Astrocyte (in vitro differentiated cells and primary cell): ENCODE data around the gene HFE. TPM values are rescaled to one million over a fixed set of nuclear protein-coding genes. Genes with fewer than 3 reads are reported as not detected.
A peak's percentile ranks its signal among the peaks of the same experiment; 100 is the strongest.
"Not testable (repeated sequence)": the region's sequence is repeated elsewhere in the genome, so short reads cannot be mapped to it uniquely, and the experiment has no call there.

Experiments
- DNase-seq: peaks from one replicate; pipeline ENCODE4 v3.0.0-alpha.2; 2010; ENCODE audit warnings: low read depth
- FAIRE-seq: peaks from 2 replicates; lab custom pipeline; 2011; peaks lifted over from hg19 to GRCh38; lab: Jason Lieb, UNC
- H2AFZ ChIP-seq: 2 replicates; pipeline ENCODE4 v1.6.0; 2012; ENCODE audit warnings: low read depth, low read length, inconsistent platforms
- H3K27ac ChIP-seq: 2 replicates; pipeline ENCODE4 v1.5.1; 2011; ENCODE audit warnings: low read depth, low read length, inconsistent platforms
- H3K27me3 ChIP-seq: 2 replicates; pipeline ENCODE4 v1.6.0; 2011; ENCODE audit warnings: low read length, inconsistent platforms; ENCODE audit not compliant: insufficient read depth
- H3K36me3 ChIP-seq: 2 replicates; pipeline ENCODE4 v1.5.1; 2011; ENCODE audit warnings: low read length, inconsistent platforms; ENCODE audit not compliant: insufficient read depth
- H3K4me1 ChIP-seq: 2 replicates; pipeline ENCODE4 v1.5.1; 2011; ENCODE audit warnings: low read length, inconsistent platforms; ENCODE audit not compliant: insufficient read depth
- H3K4me2 ChIP-seq: 2 replicates; pipeline ENCODE4 v1.6.0; 2012; ENCODE audit warnings: low read length, inconsistent platforms
- H3K4me3 ChIP-seq: 2 replicates; pipeline ENCODE4 v1.5.1; 2011; ENCODE audit warnings: low read depth, mild to moderate bottlenecking, low read length, inconsistent platforms; ENCODE audit not compliant: insufficient read depth
- H3K79me2 ChIP-seq: 2 replicates; pipeline ENCODE4 v1.6.0; 2012; ENCODE audit warnings: mild to moderate bottlenecking, low read length, inconsistent platforms; ENCODE audit not compliant: insufficient read depth
- H3K9ac ChIP-seq: 2 replicates; pipeline ENCODE4 v1.6.0; 2012; ENCODE audit warnings: mild to moderate bottlenecking, low read length, inconsistent platforms
- H3K9me3 ChIP-seq: 2 replicates; pipeline ENCODE4 v1.5.1; 2012; ENCODE audit warnings: low read depth, mild to moderate bottlenecking, low read length, inconsistent platforms; ENCODE audit not compliant: insufficient read depth
- H4K20me1 ChIP-seq: 2 replicates; pipeline ENCODE4 v1.6.0; 2012; ENCODE audit warnings: low read length, inconsistent platforms; ENCODE audit not compliant: insufficient read depth
- H3K27ac Mint-ChIP-seq: one replicate; pipeline ENCODE4 v1.8.0; 2021; ENCODE audit warnings: mild to moderate bottlenecking, mixed read lengths; ENCODE audit not compliant: unreplicated experiment
- H3K27me3 Mint-ChIP-seq: one replicate; pipeline ENCODE4 v1.8.0; 2021; ENCODE audit warnings: low read depth, mixed read lengths; ENCODE audit not compliant: unreplicated experiment
- H3K36me3 Mint-ChIP-seq: one replicate; pipeline ENCODE4 v1.8.0; 2021; ENCODE audit warnings: low read depth, mixed read lengths; ENCODE audit not compliant: unreplicated experiment
- H3K4me1 Mint-ChIP-seq: one replicate; pipeline ENCODE4 v1.8.0; 2021; ENCODE audit warnings: low read depth, mixed read lengths; ENCODE audit not compliant: unreplicated experiment
- H3K4me3 Mint-ChIP-seq: one replicate; pipeline ENCODE4 v1.8.0; 2021; ENCODE audit warnings: mild to moderate bottlenecking, moderate library complexity, mixed read lengths; ENCODE audit not compliant: unreplicated experiment
- H3K9me3 Mint-ChIP-seq: one replicate; pipeline ENCODE4 v1.8.0; 2021; ENCODE audit warnings: mild to moderate bottlenecking, mixed read lengths; ENCODE audit not compliant: unreplicated experiment
- EZH2 ChIP-seq: IDR thresholded peaks from 2 replicates; pipeline ENCODE4 v1.6.1; 2012; ENCODE audit warnings: mild to moderate bottlenecking, low read length, inconsistent platforms; ENCODE audit not compliant: insufficient read depth
- total RNA-seq: library from RNA; stranded (reverse); gene quantifications from 2 replicates; pipeline ENCODE4 v1.2.1, GENCODE V29; 2021
- TF ChIP-seq, protein P1 (sequence below): IDR thresholded peaks from 2 replicates; pipeline ENCODE4 v1.5.1; 2011; ENCODE audit warnings: low read depth, mild to moderate bottlenecking, inconsistent platforms, low read length, moderate library complexity; ENCODE audit not compliant: insufficient read depth

HFE gene
- total RNA-seq, 1 donor from 2014 or later, result 5.7 TPM

DNA sequence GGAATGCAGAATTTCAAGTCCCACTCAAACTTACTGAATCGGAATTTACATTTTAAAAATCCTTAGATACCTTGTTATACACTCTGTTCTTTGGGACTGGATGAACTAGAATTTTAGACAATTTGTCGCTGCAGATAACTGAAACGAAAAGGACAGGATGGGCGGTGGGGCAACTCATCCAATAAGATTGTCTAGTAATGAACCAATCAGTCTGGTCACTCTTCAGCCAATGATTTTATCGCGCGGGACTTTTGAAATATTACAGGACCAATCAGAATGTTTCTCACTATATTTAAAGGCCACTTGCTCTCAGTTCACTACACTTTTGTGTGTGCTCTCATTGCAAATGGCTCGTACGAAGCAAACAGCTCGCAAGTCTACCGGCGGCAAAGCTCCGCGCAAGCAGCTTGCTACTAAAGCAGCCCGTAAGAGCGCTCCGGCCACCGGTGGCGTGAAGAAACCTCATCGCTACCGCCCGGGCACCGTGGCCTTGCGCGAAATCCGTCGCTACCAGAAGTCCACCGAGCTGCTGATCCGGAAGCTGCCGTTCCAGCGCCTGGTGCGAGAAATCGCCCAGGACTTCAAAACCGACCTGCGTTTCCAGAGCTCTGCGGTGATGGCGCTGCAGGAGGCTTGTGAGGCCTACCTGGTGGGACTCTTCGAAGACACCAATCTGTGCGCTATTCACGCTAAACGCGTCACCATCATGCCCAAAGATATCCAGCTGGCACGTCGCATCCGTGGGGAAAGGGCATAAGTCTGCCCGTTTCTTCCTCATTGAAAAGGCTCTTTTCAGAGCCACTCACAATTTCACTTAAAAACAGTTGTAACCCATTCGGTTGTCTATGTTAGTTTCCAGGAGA is 41.9 kb upstream of the HFE start:
- no peaks in the 10 kb centered on the region for H3K36me3 ChIP-seq
- H2AFZ ChIP-seq, result peak overlapping the region; percentile 71
- H3K27me3 ChIP-seq, result no peaks in the 10 kb centered on the region
- peaks cover 2% of the 10 kb centered on the region for H3K36me3 Mint-ChIP-seq
- peaks cover 23% of the 10 kb centered on the region for H3K4me1 ChIP-seq
- peak overlapping the region; percentile 87 for H3K27ac ChIP-seq
- peak overlapping the region; percentile 83 for H3K9ac ChIP-seq
- FAIRE-seq (no peak), DNase-seq (peak; percentile 84)
- H3K79me2 ChIP-seq, result no peaks in the 10 kb centered on the region
- TF ChIP-seq EZH2, result no peak
- TF ChIP-seq, protein P1, sequence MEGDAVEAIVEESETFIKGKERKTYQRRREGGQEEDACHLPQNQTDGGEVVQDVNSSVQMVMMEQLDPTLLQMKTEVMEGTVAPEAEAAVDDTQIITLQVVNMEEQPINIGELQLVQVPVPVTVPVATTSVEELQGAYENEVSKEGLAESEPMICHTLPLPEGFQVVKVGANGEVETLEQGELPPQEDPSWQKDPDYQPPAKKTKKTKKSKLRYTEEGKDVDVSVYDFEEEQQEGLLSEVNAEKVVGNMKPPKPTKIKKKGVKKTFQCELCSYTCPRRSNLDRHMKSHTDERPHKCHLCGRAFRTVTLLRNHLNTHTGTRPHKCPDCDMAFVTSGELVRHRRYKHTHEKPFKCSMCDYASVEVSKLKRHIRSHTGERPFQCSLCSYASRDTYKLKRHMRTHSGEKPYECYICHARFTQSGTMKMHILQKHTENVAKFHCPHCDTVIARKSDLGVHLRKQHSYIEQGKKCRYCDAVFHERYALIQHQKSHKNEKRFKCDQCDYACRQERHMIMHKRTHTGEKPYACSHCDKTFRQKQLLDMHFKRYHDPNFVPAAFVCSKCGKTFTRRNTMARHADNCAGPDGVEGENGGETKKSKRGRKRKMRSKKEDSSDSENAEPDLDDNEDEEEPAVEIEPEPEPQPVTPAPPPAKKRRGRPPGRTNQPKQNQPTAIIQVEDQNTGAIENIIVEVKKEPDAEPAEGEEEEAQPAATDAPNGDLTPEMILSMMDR, result no peak
- H3K4me3 ChIP-seq, result peak overlapping the region; percentile 67
- no peaks in the 10 kb centered on the region for H3K9me3 Mint-ChIP-seq
- H4K20me1 ChIP-seq, result no peaks in the 10 kb centered on the region
- H3K4me3 Mint-ChIP-seq, result peak overlapping the region; percentile 71
- peak overlapping the region; percentile 91 for H3K4me2 ChIP-seq
- peaks cover 3% of the 10 kb centered on the region for H3K4me1 Mint-ChIP-seq
- H3K9me3 ChIP-seq, result no peaks in the 10 kb centered on the region
- no peak overlapping the region for H3K27ac Mint-ChIP-seq
- H3K27me3 Mint-ChIP-seq, result no peaks in the 10 kb centered on the region

DNA sequence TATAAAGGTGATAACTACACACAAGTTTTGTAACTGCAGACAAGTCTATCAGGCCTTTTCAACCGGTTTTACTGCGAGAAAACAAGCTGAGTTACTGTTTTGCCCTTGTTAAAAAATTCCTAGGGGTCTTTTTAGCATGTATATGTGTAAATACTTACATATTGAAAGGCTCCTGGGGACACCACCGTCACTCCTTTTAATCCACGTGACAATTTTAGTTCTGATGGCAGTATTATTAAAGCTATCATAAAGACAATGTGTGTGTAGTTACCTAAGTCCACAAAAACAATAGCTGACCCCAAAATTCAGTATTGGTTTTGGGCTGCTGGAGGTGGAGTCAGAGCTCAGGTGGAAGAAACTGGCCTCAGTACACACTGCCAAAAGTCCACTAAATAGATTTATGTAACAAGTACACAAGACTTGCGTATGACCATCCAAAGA is 41.3 kb upstream of the HFE start:
- Mint-ChIP-seq H3K4me3 (peak overlapping the region; percentile 71), H3K9me3 (no peaks in the 10 kb centered on the region), H3K4me1 (peaks cover 3% of the 10 kb centered on the region), H3K27ac (no peak overlapping the region), H3K27me3 (no peaks in the 10 kb centered on the region), H3K36me3 (peaks cover 2% of the 10 kb centered on the region)
- peaks cover 23% of the 10 kb centered on the region for H3K4me1 ChIP-seq
- no peak for DNase-seq
- peak overlapping the region; percentile 75 for H3K27ac ChIP-seq
- H3K79me2 ChIP-seq, result no peaks in the 10 kb centered on the region
- peak overlapping the region; percentile 83 for H3K9ac ChIP-seq
- peak overlapping the region; percentile 91 for H3K4me2 ChIP-seq
- no peaks in the 10 kb centered on the region for H3K36me3 ChIP-seq
- peak overlapping the region; percentile 50 for H2AFZ ChIP-seq
- FAIRE-seq, result no peak
- no peaks in the 10 kb centered on the region for H3K9me3 ChIP-seq
- H3K27me3 ChIP-seq, result no peaks in the 10 kb centered on the region
- H3K4me3 ChIP-seq, result peak overlapping the region; percentile 67
- H4K20me1 ChIP-seq, result no peaks in the 10 kb centered on the region
- TF ChIP-seq, protein P1, result no peak
- TF ChIP-seq EZH2, result no peak

GRCh38 chr6:26047329-26047728 is 39.9 kb upstream of the HFE start:
- not testable (repeated sequence) for H3K4me2 ChIP-seq, H3K4me3 Mint-ChIP-seq, DNase-seq, H3K9me3 Mint-ChIP-seq, H3K79me2 ChIP-seq, H2AFZ ChIP-seq, H3K9ac ChIP-seq, H3K27ac Mint-ChIP-seq, H3K27ac ChIP-seq, H3K27me3 Mint-ChIP-seq, FAIRE-seq, H3K4me1 Mint-ChIP-seq, H3K36me3 Mint-ChIP-seq, H3K9me3 ChIP-seq, H3K36me3 ChIP-seq, H4K20me1 ChIP-seq, H3K4me3 ChIP-seq, H3K27me3 ChIP-seq
- peaks cover 23% of the 10 kb centered on the region for H3K4me1 ChIP-seq
